Right kidney (tissue), 9 donors: ENCODE results near the gene SERPINA10.

ENCODE experiments used
- DNase-seq: peaks from one replicate; pipeline ENCODE4 v3.0.0-alpha.2; 2016
- long read RNA-seq, 8 donors: transcript quantifications; one replicate each; lab custom pipeline, GENCODE V29; 2026

The SERPINA10 gene
- long read RNA-seq, donor 1, full-length matches to known transcripts: 1 of 1 reads
- long read RNA-seq, donor 1, partial matches to known transcripts: 0 of 1 reads
- long read RNA-seq, donor 1, other reads (novel, unspliced or antisense): 0 of 1 reads
- long read RNA-seq, donor 2: 0 reads
- long read RNA-seq, donor 3: 0 reads
- long read RNA-seq, donor 4: 0 reads
- long read RNA-seq, donor 5: 0 reads
- long read RNA-seq, donor 6, partial matches to known transcripts: 0 of 1 reads
- long read RNA-seq, donor 6, other reads (novel, unspliced or antisense): 0 of 1 reads
- long read RNA-seq, donor 7: 0 reads
- long read RNA-seq, donor 8, full-length matches to known transcripts: 1 of 1 reads
- long read RNA-seq, donor 8, partial matches to known transcripts: 0 of 1 reads
- long read RNA-seq, donor 8, other reads (novel, unspliced or antisense): 0 of 1 reads

- DNase-seq: no peak
Observed at GRCh38 chr14:94292872-94293577, at the start of gene SERPINA10. Gene SERPINA10 (minus strand): TSS chr14:94293268. CDS start chr14:94290593, 2,675 bp downstream.

- no peak for DNase-seq
Observed at GRCh38 chr14:94342334-94342934, 49.4 kb upstream of the SERPINA10 start.

GRCh38 chr14:94341656-94342333 is 48.7 kb upstream of the SERPINA10 start:
- DNase-seq: no peak

GRCh38 chr14:94340533-94340932 is 47.5 kb upstream of the SERPINA10 start:
- DNase-seq: no peak

- no peak for DNase-seq
Observed at GRCh38 chr14:94338023-94338422, 45.0 kb upstream of the SERPINA10 start.

- no peak for DNase-seq
Observed at GRCh38 chr14:94337274-94337673, 44.2 kb upstream of the SERPINA10 start.

GRCh38 chr14:94334872-94335271 is 41.8 kb upstream of the SERPINA10 start:
- no peak for DNase-seq

GRCh38 chr14:94332587-94332986 is 39.5 kb upstream of the SERPINA10 start:
- DNase-seq: no peak

GRCh38 chr14:94332063-94332583 is 39.1 kb upstream of the SERPINA10 start:
- no peak for DNase-seq

- DNase-seq: no peak
Observed at GRCh38 chr14:94331462-94331861, 38.4 kb upstream of the SERPINA10 start.

GRCh38 chr14:94330857-94331256 is 37.8 kb upstream of the SERPINA10 start:
- no peak for DNase-seq

- DNase-seq: no peak
Observed at GRCh38 chr14:94330432-94330831, 37.4 kb upstream of the SERPINA10 start.

GRCh38 chr14:94329857-94330256 is 36.8 kb upstream of the SERPINA10 start:
- no peak for DNase-seq

GRCh38 chr14:94328196-94328595 is 35.1 kb upstream of the SERPINA10 start:
- no peak for DNase-seq

GRCh38 chr14:94322648-94323570 is 29.8 kb upstream of the SERPINA10 start, which contains the start of gene SERPINA6:
Gene SERPINA6 (minus strand): TSS chr14:94323336. CDS start chr14:94314648, 8,688 bp downstream.
- DNase-seq: no peak

- no peak for DNase-seq
Observed at GRCh38 chr14:94321421-94322271, 28.6 kb upstream of the SERPINA10 start.

GRCh38 chr14:94320243-94320642 is 27.2 kb upstream of the SERPINA10 start:
- no peak for DNase-seq

GRCh38 chr14:94317259-94317658 is 24.2 kb upstream of the SERPINA10 start:
- DNase-seq: no peak

- DNase-seq: no peak
Observed at GRCh38 chr14:94316692-94317091, 23.6 kb upstream of the SERPINA10 start.

GRCh38 chr14:94314890-94315289 is 21.8 kb upstream of the SERPINA10 start:
- no peak for DNase-seq
